Activated naive CD4-positive, alpha-beta T cell treated with anti-CD3 and anti-CD28 coated beads for 36 hours (primary cell): Measurements from ENCODE around the gene TAF4. TPM values are rescaled to one million over a fixed set of nuclear protein-coding genes. Genes with fewer than 3 reads are reported as not detected.

ENCODE experiments used
- CTCF ChIA-PET: fragments of 350-600 bp; sonication (Branson Sonifier 250); formaldehyde crosslinking; loops from one replicate; lab custom pipeline; 2021; ENCODE audit warnings: antibody characterized with exemption; lab: Charles Lee
- DNase-seq: peaks from one replicate; pipeline ENCODE4 v3.0.0-alpha.2; 2020
- H3K27ac Mint-ChIP-seq: one replicate; pipeline ENCODE4 v1.8.0; 2021; ENCODE audit warnings: mild to moderate bottlenecking, mixed read lengths
- H3K27me3 Mint-ChIP-seq: one replicate; pipeline ENCODE4 v1.8.0; 2021; ENCODE audit warnings: low read depth, mixed read lengths
- H3K36me3 Mint-ChIP-seq: one replicate; pipeline ENCODE4 v1.8.0; 2021; ENCODE audit warnings: low read depth, mixed read lengths
- H3K4me1 Mint-ChIP-seq: one replicate; pipeline ENCODE4 v1.8.0; 2021; ENCODE audit warnings: low read depth, mixed read lengths
- H3K4me3 Mint-ChIP-seq: one replicate; pipeline ENCODE4 v1.8.0; 2021; ENCODE audit warnings: mild to moderate bottlenecking, moderate library complexity, mixed read lengths
- H3K9me3 Mint-ChIP-seq: one replicate; pipeline ENCODE4 v1.8.0; 2021; ENCODE audit warnings: mixed read lengths
- intact Hi-C: fragments of 100-400 bp; cut with micrococcal nuclease; formaldehyde crosslinking; loops from one replicate; pipeline ENCODE4 v1.15.1; 2023
- total RNA-seq, 2 experiments: library from RNA; stranded (reverse); gene quantifications; one replicate each; pipeline ENCODE4 v1.2.3, GENCODE V29; 2021

The TAF4 gene
- total RNA-seq, 2 experiments from 2014 or later: 15.0 to 15.4 TPM

GRCh38 chr20:62010551-62011402 lies 54.9 kb downstream of the TAF4 start:
- peak; percentile 75 for DNase-seq
- CTCF ChIA-PET: interaction anchor here (0.7 to 2.6 kb wide), 15 partner anchors 10 to 371 kb away, joined by 3 to 27 read pairs (median 7); partner anchors contain the start of genes PSMA7 and SS18L1
- Mint-ChIP-seq H3K27me3 (no peaks in the 10 kb centered on the region), H3K36me3 (peaks cover 14% of the 10 kb centered on the region), H3K4me3 (no peak overlapping the region), H3K9me3 (no peaks in the 10 kb centered on the region), H3K4me1 (peaks cover 8% of the 10 kb centered on the region), H3K27ac (peak overlapping the region; percentile 25)
- intact Hi-C loops: loop anchor here (1.0 to 5.0 kb wide), 5 partner anchors 56 to 292 kb away; partner anchors contain the start of genes ADRM1 and LSM14B

DNA sequence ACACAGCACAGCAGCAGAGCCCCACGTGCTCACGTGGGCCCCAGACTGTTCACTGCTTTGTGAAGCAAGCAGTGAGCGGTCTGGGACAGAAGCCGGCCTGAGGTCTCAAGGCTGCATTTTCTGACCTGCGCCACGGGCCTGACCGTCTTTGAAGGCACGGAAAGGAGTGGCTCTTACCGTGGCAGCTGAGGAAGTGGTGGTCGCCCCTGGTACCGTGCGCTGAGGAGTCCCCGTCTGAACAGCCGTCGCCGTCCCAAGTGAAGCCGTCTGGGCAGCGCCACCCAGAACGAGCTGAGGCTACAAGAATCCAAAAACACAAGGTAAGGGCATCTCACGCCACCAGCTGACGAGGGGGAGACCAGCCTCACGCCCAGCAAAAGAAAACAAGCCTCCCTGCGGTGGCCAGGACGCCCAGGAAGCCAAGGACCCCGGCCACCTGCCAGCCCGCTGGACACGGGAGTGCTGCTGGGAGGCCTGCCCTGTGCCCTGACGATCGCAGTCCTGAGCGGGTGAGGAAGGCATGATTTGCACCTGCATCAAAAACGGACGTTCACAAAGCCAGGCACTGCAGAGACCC lies 55.7 kb downstream of the TAF4 start:
- H3K27ac Mint-ChIP-seq: no peak overlapping the region
- no peaks in the 10 kb centered on the region for H3K9me3 Mint-ChIP-seq
- CTCF ChIA-PET: interaction anchor here (1.4 to 2.6 kb wide), 8 partner anchors 16 to 147 kb away, joined by 5 to 27 read pairs (median 9); no protein-coding TSS in a partner anchor
- intact Hi-C loops: loop anchor here (2.0 to 5.0 kb wide), 4 partner anchors 57 to 293 kb away; partner anchors contain the start of genes ADRM1 and LSM14B
- H3K27me3 Mint-ChIP-seq: no peaks in the 10 kb centered on the region
- H3K4me1 Mint-ChIP-seq: peaks cover 6% of the 10 kb centered on the region
- H3K36me3 Mint-ChIP-seq: peaks cover 16% of the 10 kb centered on the region
- no peak overlapping the region for H3K4me3 Mint-ChIP-seq
- DNase-seq: no peak

DNA sequence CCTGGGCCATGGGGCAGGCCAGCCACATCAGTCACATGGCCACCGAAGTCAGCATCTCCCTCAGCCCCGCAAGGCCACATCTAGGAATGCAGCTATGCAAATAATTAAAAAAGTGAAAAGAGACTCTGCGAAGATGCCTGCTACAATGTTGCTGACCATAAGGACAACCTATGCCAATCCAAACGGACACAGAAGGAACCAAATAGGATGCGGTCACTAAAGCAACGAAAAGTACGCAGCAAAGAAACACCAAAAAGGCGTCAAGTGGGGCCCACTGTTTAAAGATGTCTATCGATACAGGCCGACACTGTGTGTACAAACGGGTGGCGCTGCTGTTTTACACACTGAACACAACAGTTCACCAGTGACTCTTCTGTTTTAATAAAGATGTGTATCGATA lies 56.4 kb downstream of the TAF4 start:
- no peak overlapping the region for H3K4me3 Mint-ChIP-seq
- no peaks in the 10 kb centered on the region for H3K27me3 Mint-ChIP-seq
- no peak for DNase-seq
- peaks cover 16% of the 10 kb centered on the region for H3K36me3 Mint-ChIP-seq
- H3K27ac Mint-ChIP-seq: no peak overlapping the region
- peaks cover 6% of the 10 kb centered on the region for H3K4me1 Mint-ChIP-seq
- CTCF ChIA-PET: interaction anchor here (2.2 to 2.6 kb wide), 4 partner anchors 114 to 132 kb away, joined by 5 to 27 read pairs (median 10); no protein-coding TSS in a partner anchor
- intact Hi-C loops: no loop called here
- no peaks in the 10 kb centered on the region for H3K9me3 Mint-ChIP-seq

DNA sequence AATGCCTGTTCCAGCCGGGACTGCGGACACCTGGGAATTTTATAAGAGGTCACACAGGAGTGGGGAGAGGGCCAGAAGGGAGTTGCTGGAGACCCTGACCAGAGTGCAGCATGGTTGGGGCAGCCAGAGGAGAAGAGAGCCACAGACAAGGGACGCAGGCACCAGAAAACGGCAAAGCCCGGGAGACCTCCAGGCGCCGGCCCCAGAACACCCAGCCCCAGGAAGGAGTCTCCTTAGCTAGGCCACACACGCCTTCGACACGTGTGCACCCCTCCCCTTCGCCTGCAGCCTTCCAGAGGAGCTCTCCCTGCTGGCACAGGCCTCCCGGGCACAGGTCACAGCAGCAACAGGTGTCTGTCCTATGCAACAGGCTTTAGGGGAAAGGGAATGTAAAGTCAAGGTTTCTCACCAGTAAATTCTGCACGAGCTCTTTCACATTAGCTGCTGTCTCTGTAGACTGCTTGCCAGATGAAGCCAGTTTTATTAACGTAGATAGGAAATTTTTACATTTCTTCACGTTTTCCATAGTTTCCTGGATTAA lies 57.0 kb downstream of the TAF4 start:
- no peak overlapping the region for H3K27ac Mint-ChIP-seq
- CTCF ChIA-PET: no interaction called here
- no peaks in the 10 kb centered on the region for H3K27me3 Mint-ChIP-seq
- DNase-seq: no peak
- intact Hi-C loops: no loop called here
- H3K36me3 Mint-ChIP-seq: peaks cover 16% of the 10 kb centered on the region
- peaks cover 6% of the 10 kb centered on the region for H3K4me1 Mint-ChIP-seq
- no peak overlapping the region for H3K4me3 Mint-ChIP-seq
- H3K9me3 Mint-ChIP-seq: no peaks in the 10 kb centered on the region

DNA sequence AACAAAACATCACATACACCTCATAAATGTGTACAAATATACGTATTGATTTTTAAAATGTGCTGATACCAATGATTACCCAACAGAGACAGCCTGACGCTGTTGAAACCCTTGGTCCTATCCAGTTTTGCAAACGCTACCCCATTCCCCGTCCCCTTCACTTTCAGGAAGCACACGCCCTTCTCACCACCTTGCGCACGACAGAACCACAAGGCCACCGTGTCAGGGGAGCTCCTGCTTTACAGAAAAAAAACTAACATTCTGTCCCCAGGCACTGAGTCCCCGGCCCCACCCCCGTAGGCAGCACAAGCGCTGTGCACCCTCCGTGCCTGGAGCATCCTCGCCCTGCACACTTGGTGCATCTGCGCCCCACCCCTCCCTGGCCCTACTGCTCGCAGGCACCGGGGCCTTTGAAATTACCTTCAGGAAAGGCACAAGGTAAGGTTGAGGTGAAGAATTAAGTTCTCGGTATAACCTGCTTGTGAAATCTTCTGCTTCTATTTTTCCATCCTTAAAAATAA lies 58.5 kb downstream of the TAF4 start:
- no peak for DNase-seq
- H3K9me3 Mint-ChIP-seq: no peaks in the 10 kb centered on the region
- H3K36me3 Mint-ChIP-seq: peaks cover 22% of the 10 kb centered on the region
- CTCF ChIA-PET: no interaction called here
- H3K27me3 Mint-ChIP-seq: no peaks in the 10 kb centered on the region
- H3K4me3 Mint-ChIP-seq: no peak overlapping the region
- H3K4me1 Mint-ChIP-seq: peaks cover 6% of the 10 kb centered on the region
- H3K27ac Mint-ChIP-seq: no peak overlapping the region
- intact Hi-C loops: no loop called here

GRCh38 chr20:62006482-62006881 lies 59.2 kb downstream of the TAF4 start:
- Mint-ChIP-seq H3K4me3 (no peak overlapping the region), H3K27ac (no peak overlapping the region), H3K4me1 (peaks cover 6% of the 10 kb centered on the region), H3K9me3 (no peaks in the 10 kb centered on the region), H3K27me3 (no peaks in the 10 kb centered on the region), H3K36me3 (peaks cover 28% of the 10 kb centered on the region)
- intact Hi-C loops: no loop called here
- CTCF ChIA-PET: no interaction called here
- no peak for DNase-seq

DNA sequence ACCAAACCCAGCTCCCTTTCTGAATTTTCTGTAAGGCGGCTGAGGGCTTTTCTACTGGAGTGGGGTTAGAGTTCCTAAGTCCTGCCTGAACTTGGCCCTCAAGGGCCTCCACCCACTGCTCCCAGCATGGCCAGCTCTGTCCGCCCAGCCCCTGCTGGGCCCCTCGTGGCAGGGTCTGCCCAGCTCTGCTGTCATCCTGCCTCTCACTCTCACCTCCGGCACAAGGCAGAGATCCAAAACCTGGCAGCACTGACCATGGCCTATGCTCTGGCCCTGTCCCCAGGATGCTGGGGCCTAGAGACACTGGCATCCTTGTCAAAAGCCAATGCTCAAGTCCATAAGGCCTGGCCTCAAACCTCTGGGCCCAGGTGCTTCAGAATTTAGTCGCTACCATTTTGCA lies 61.1 kb downstream of the TAF4 start:
- CTCF ChIA-PET: no interaction called here
- H3K27me3 Mint-ChIP-seq: no peaks in the 10 kb centered on the region
- H3K36me3 Mint-ChIP-seq: peaks cover 30% of the 10 kb centered on the region
- no peaks in the 10 kb centered on the region for H3K9me3 Mint-ChIP-seq
- intact Hi-C loops: no loop called here
- no peaks in the 10 kb centered on the region for H3K4me1 Mint-ChIP-seq
- no peak overlapping the region for H3K27ac Mint-ChIP-seq
- DNase-seq: no peak
- no peak overlapping the region for H3K4me3 Mint-ChIP-seq

- Mint-ChIP-seq H3K4me1 (no peaks in the 10 kb centered on the region), H3K4me3 (no peak overlapping the region), H3K27ac (no peak overlapping the region), H3K27me3 (no peaks in the 10 kb centered on the region), H3K36me3 (peaks cover 28% of the 10 kb centered on the region), H3K9me3 (no peaks in the 10 kb centered on the region)
- intact Hi-C loops: no loop called here
- CTCF ChIA-PET: no interaction called here
- DNase-seq: no peak
Measured at GRCh38 chr20:62003567-62004405, 61.9 kb downstream of the TAF4 start.

- Mint-ChIP-seq H3K27ac (no peak overlapping the region), H3K4me1 (no peaks in the 10 kb centered on the region), H3K36me3 (peaks cover 30% of the 10 kb centered on the region), H3K9me3 (no peaks in the 10 kb centered on the region), H3K27me3 (no peaks in the 10 kb centered on the region), H3K4me3 (no peak overlapping the region)
- CTCF ChIA-PET: no interaction called here
- DNase-seq: no peak
- intact Hi-C loops: no loop called here
Measured at GRCh38 chr20:62002882-62003480, 62.7 kb downstream of the TAF4 start.

GRCh38 chr20:62001178-62001715 lies 64.4 kb downstream of the TAF4 start:
- Mint-ChIP-seq H3K27ac (no peak overlapping the region), H3K4me3 (no peak overlapping the region), H3K4me1 (no peaks in the 10 kb centered on the region), H3K9me3 (no peaks in the 10 kb centered on the region), H3K36me3 (peaks cover 36% of the 10 kb centered on the region), H3K27me3 (no peaks in the 10 kb centered on the region)
- intact Hi-C loops: no loop called here
- CTCF ChIA-PET: no interaction called here
- no peak for DNase-seq

DNA sequence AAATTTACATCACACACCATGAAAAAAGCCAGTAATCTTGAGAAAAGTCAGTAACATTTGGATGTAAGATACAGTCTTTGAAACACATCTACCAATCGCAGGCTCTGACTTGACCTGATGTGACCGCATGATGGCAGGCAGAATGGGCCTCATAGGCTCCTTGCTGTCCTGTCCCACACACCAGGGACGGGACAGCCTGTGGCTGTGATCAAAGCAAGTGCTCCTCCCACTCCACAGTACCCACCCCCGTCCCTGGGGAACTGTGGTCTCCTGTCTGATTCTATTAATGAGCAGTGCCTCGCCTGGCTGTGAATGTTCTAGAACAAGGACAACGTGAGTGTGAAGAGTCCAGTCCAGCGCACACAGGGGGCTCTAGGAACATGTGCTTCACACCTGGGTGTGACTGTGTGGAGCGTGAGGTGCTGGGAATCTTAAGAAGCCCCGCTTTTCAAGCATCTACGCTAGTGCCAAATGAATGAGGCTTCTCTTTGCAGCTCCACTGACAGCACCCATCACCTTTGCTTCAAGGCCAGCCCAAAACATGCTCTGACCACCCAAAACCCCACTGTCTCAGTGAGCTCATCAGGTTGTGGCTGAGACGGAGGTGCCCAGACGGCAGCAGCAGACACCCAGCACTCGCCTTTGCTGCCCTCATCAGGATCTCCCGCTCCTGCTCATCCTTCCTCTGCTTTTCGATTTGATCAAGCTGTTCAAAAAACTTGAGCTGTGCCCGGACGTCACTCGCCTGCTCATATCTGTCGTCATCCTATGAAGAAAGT lies 67.1 kb downstream of the TAF4 start:
- Mint-ChIP-seq H3K27me3 (no peaks in the 10 kb centered on the region), H3K27ac (no peak overlapping the region), H3K9me3 (no peaks in the 10 kb centered on the region), H3K4me3 (no peak overlapping the region), H3K36me3 (peaks cover 54% of the 10 kb centered on the region), H3K4me1 (no peaks in the 10 kb centered on the region)
- intact Hi-C loops: no loop called here
- CTCF ChIA-PET: interaction anchor here (1.4 kb wide), 1 partner anchor 13 kb away, joined by 5 read pairs; no protein-coding TSS in a partner anchor
- no peak for DNase-seq
